ENCODE data around the gene PABPN1. TPM values are rescaled to one million over a fixed set of nuclear protein-coding genes. Genes with fewer than 3 reads are reported as not detected.
"Not testable (repeated sequence)": the region's sequence is repeated elsewhere in the genome, so short reads cannot be mapped to it uniquely, and the experiment has no call there.

The PABPN1 gene, protein sequence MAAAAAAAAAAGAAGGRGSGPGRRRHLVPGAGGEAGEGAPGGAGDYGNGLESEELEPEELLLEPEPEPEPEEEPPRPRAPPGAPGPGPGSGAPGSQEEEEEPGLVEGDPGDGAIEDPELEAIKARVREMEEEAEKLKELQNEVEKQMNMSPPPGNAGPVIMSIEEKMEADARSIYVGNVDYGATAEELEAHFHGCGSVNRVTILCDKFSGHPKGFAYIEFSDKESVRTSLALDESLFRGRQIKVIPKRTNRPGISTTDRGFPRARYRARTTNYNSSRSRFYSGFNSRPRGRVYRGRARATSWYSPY
- total RNA-seq = 114 and 134 TPM in 2 replicates

DNA sequence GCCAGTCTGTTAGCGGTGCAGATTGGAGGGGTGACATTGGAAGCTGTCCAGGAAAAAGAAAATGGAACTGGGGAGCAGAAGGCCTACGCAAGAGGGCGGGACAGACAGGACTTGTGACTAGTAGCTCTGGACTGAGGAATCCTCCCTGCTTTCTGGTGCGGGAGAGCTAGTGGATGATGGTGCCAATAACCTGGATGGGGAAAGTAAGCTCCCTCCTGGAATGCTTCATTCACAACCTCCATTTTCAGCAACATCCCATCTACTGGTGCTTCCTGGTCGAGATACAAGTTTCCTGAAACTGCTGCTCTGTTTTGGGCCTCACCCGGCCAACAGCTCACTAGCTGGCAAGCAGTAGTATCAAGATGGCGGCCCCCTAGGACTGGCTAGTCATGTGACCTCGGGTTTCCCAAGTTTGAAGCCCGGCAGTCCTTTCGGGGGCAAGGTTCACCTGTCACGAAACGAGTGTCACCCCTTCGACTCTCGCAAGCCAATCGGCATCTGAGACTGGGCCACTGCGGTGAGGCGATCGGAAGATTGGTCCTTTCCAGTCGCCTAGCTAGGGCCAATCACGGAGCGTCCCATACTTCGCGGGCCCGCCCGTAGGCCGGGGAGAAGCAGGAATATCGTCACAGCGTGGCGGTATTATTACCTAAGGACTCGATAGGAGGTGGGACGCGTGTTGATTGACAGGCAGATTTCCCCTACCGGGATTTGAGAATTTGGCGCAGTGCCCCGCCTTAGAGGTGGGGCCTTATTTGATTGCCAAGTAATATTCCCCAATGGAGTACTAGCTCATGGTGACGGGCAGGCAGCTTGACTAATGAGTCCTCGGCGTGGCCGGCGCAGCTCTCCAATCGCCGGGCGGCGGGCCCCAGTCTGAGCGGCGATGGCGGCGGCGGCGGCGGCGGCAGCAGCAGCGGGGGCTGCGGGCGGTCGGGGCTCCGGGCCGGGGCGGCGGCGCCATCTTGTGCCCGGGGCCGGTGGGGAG is at the start of gene PABPN1:
Gene PABPN1 (plus strand): TSS at position 874 of the 988 bp plus-strand sequence. CDS start 13 bp downstream, at position 887.
- H3K27me3 ChIP-seq (ENCODE audit: control insufficient read depth, insufficient read depth, low read length) = no peaks in the 10 kb centered on the region
- DNase-seq (ENCODE audit: low read depth) (peak; percentile 98), FAIRE-seq (no peak)
- peaks cover 12% of the 10 kb centered on the region for H3K36me3 ChIP-seq (ENCODE audit: control insufficient read depth, insufficient read depth, low read length)
- TF ChIP-seq, protein P1, sequence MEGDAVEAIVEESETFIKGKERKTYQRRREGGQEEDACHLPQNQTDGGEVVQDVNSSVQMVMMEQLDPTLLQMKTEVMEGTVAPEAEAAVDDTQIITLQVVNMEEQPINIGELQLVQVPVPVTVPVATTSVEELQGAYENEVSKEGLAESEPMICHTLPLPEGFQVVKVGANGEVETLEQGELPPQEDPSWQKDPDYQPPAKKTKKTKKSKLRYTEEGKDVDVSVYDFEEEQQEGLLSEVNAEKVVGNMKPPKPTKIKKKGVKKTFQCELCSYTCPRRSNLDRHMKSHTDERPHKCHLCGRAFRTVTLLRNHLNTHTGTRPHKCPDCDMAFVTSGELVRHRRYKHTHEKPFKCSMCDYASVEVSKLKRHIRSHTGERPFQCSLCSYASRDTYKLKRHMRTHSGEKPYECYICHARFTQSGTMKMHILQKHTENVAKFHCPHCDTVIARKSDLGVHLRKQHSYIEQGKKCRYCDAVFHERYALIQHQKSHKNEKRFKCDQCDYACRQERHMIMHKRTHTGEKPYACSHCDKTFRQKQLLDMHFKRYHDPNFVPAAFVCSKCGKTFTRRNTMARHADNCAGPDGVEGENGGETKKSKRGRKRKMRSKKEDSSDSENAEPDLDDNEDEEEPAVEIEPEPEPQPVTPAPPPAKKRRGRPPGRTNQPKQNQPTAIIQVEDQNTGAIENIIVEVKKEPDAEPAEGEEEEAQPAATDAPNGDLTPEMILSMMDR (IDR thresholded peaks at IDR 0.05; ENCODE audit: insufficient read depth, low read length, severe bottlenecking) = no peak
- peak within 1 kb of the TSS; percentile 74 for H3K4me3 ChIP-seq (ENCODE audit: low read depth, low read length)

DNA sequence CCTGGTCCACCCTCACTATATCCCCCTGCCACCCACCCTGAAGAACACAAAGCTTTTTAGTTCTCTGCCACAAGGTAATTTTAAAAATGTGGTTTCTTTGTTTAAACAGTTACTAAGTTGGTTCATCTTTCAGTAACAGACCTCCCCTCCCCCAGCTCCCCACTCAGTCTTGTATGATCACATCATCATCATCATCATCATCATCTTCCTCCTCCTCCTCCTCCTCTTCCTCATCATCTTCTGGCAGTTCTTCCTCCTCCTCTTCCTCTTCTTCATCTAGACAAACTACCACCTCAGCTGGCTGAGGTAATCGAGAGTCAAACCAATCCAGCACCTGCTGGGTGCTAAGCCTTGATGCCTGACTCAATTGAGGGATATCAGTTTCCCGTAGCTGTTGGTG is 45.8 kb upstream of the PABPN1 start:
- Histone ChIP-seq H3K36me3 (ENCODE audit: control insufficient read depth, insufficient read depth, low read length) (peaks cover 8% of the 10 kb centered on the region), H3K27me3 (ENCODE audit: control insufficient read depth, insufficient read depth, low read length) (no peaks in the 10 kb centered on the region), H3K4me3 (ENCODE audit: low read depth, low read length) (no peak overlapping the region)
- FAIRE-seq = no peak
- TF ChIP-seq, protein P1 (IDR thresholded peaks at IDR 0.05; ENCODE audit: insufficient read depth, low read length, severe bottlenecking) = no peak
- DNase-seq (ENCODE audit: low read depth) = no peak

DNA sequence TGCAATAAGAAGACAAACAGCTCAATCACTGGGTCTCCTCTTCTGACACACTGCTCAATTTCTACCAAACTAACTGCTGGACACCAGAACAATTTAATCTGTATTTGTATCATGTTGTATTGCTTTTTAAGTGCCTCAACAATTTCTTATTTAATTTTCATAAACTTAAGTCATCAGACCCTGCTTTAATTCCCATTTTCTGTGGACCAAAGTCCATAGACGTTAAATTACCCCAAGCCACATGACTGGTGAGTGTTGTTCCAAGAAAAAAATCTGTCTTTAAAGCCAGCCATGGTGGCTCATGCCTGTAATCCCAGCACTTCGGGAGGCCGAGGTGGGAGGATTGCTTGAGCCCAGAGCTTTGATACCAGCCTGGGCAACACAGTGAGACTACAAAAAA is 44.1 kb upstream of the PABPN1 start:
- TF ChIP-seq, protein P1 (IDR thresholded peaks at IDR 0.05; ENCODE audit: insufficient read depth, low read length, severe bottlenecking) = no peak
- DNase-seq (ENCODE audit: low read depth) (no peak), FAIRE-seq (no peak)
- no peaks in the 10 kb centered on the region for H3K27me3 ChIP-seq (ENCODE audit: control insufficient read depth, insufficient read depth, low read length)
- peaks cover 8% of the 10 kb centered on the region for H3K36me3 ChIP-seq (ENCODE audit: control insufficient read depth, insufficient read depth, low read length)
- no peak overlapping the region for H3K4me3 ChIP-seq (ENCODE audit: low read depth, low read length)

GRCh38 chr14:23277928-23278327 is 43.3 kb upstream of the PABPN1 start:
- not testable (repeated sequence) for H3K27me3 ChIP-seq (ENCODE audit: control insufficient read depth, insufficient read depth, low read length); H3K36me3 ChIP-seq (ENCODE audit: control insufficient read depth, insufficient read depth, low read length); FAIRE-seq; H3K4me3 ChIP-seq (ENCODE audit: low read depth, low read length); DNase-seq (ENCODE audit: low read depth)

- Histone ChIP-seq H3K27me3 (ENCODE audit: control insufficient read depth, insufficient read depth, low read length) (no peaks in the 10 kb centered on the region), H3K36me3 (ENCODE audit: control insufficient read depth, insufficient read depth, low read length) (peaks cover 5% of the 10 kb centered on the region), H3K4me3 (ENCODE audit: low read depth, low read length) (no peak overlapping the region)
- FAIRE-seq (no peak), DNase-seq (ENCODE audit: low read depth) (no peak)
- TF ChIP-seq, protein P1 (IDR thresholded peaks at IDR 0.05; ENCODE audit: insufficient read depth, low read length, severe bottlenecking) = no peak
Observed at GRCh38 chr14:23281247-23281646, 40.0 kb upstream of the PABPN1 start.

All from bronchial epithelial cell (primary cell).